HG03342 (cell line): ENCODE data around the gene FAM168B.
"Not testable (repeated sequence)": the region's sequence is repeated elsewhere in the genome, so short reads cannot be mapped to it uniquely, and the experiment has no call there.

Source experiments
- ATAC-seq: cut with Tn5 transposase; IDR thresholded peaks from one replicate; pipeline ENCODE4 v1.9.1; 2021; ENCODE audit warnings: mild to moderate bottlenecking, moderate library complexity; ENCODE audit not compliant: unreplicated experiment

FAM168B gene

GRCh38 chr2:131103165-131103564, 9.9 kb upstream of the FAM168B start:
- ATAC-seq = no peak

GRCh38 chr2:131094463-131095281, 1.4 kb upstream of the FAM168B start:
- no peak for ATAC-seq

- peak; percentile 62 for ATAC-seq
Observed at GRCh38 chr2:131093696-131094462, 619 bp upstream of the FAM168B start.

GRCh38 chr2:131092458-131093005, 728 bp downstream of the FAM168B start:
- no peak for ATAC-seq

GRCh38 chr2:131085646-131086045, 7.6 kb downstream of the FAM168B start:
- no peak for ATAC-seq

- ATAC-seq = no peak
Observed at GRCh38 chr2:131081190-131081589, 12.1 kb downstream of the FAM168B start.

- ATAC-seq = not testable (repeated sequence)
Observed at GRCh38 chr2:131079931-131080330, 13.3 kb downstream of the FAM168B start.

- no peak for ATAC-seq
Observed at GRCh38 chr2:131077966-131078365, 15.3 kb downstream of the FAM168B start.

- ATAC-seq = no peak
Observed at GRCh38 chr2:131077182-131077846, 15.9 kb downstream of the FAM168B start.

GRCh38 chr2:131076707-131077106, 16.6 kb downstream of the FAM168B start:
- no peak for ATAC-seq

GRCh38 chr2:131075578-131075977, 17.7 kb downstream of the FAM168B start:
- not testable (repeated sequence) for ATAC-seq

- ATAC-seq = not testable (repeated sequence)
Observed at GRCh38 chr2:131068172-131068571, 25.1 kb downstream of the FAM168B start.

GRCh38 chr2:131067465-131068125, 25.7 kb downstream of the FAM168B start:
- ATAC-seq = no peak

- ATAC-seq = no peak
Observed at GRCh38 chr2:131064589-131065512, 28.4 kb downstream of the FAM168B start.

GRCh38 chr2:131063501-131064283, 29.6 kb downstream of the FAM168B start:
- ATAC-seq = no peak

- ATAC-seq = no peak
Observed at GRCh38 chr2:131058920-131059319, 34.3 kb downstream of the FAM168B start.

- no peak for ATAC-seq
Observed at GRCh38 chr2:131058214-131058843, 34.9 kb downstream of the FAM168B start.

GRCh38 chr2:131056932-131057287, 36.4 kb downstream of the FAM168B start:
- ATAC-seq = no peak
